Measurements from ENCODE around the gene CLGN.
A peak's percentile ranks its signal among the peaks of the same experiment; 100 is the strongest.
"Not testable (repeated sequence)": the region's sequence is repeated elsewhere in the genome, so short reads cannot be mapped to it uniquely, and the experiment has no call there.

CLGN gene, protein sequence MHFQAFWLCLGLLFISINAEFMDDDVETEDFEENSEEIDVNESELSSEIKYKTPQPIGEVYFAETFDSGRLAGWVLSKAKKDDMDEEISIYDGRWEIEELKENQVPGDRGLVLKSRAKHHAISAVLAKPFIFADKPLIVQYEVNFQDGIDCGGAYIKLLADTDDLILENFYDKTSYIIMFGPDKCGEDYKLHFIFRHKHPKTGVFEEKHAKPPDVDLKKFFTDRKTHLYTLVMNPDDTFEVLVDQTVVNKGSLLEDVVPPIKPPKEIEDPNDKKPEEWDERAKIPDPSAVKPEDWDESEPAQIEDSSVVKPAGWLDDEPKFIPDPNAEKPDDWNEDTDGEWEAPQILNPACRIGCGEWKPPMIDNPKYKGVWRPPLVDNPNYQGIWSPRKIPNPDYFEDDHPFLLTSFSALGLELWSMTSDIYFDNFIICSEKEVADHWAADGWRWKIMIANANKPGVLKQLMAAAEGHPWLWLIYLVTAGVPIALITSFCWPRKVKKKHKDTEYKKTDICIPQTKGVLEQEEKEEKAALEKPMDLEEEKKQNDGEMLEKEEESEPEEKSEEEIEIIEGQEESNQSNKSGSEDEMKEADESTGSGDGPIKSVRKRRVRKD

DNA sequence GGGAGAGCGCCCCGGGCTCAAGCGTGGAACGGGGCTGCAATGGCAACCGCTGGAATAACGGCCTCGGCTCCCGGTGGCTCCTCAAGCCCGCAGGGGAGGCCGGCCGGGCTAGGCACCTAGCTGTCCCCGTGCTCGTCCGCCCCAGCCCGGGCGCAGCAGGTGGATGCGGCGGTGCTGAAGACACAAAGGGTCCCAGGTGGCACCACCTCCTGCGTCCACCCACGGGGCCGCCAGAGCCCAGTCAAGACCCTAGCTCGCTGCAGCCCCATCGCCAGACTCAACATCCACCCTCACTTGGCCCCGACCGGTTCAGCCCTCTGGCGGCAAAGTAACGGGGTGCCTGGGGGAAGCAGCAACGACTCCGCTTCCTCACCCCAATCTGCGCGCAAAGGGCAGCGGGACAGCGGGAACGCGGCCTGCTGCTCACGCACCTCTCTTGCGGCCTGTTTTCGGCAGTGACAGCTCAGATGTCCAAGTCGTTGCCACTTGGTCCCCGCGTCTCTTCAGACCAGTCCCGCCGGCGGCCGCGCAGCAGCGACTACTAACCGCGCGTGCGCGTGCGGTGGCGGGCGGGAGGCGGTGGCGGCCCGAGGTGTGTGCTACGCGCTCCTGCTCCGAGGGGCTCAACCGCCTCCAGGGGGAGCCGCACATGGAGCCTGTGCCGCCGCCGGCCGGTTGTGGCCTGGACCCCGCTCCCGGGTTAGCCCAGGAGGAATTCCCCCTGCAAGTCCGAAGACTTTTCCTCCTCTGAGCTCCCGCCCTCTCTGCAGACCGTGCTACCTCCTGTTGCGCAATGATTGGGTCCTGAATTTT is at the start of gene CLGN:
TSS of gene CLGN (minus strand) at position 543 of the 813 bp plus-strand sequence. CDS start 14,570 bp downstream, outside the sequence.
- DNase-seq (ENCODE audit: low spot score) = peak; percentile 83

DNA sequence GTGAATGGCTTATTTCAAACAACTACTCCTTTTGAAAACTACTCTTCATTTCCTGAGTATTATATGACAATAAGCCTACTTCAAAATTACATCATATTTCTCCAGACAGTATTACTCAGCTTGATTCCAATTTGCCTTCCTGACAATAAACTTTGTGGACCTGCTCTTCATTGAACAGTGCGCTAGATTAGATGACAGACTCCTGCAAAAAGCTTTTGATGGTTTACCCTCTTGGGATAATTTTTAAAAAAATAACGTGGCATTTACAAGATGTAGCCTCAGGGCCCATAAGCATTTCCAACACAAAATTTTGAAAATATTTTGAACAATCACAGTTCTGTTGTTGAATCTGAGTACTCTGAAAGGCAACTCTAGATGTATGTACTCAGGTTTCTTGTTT is 44.7 kb upstream of the CLGN start:
- DNase-seq (ENCODE audit: low spot score) = no peak

DNA sequence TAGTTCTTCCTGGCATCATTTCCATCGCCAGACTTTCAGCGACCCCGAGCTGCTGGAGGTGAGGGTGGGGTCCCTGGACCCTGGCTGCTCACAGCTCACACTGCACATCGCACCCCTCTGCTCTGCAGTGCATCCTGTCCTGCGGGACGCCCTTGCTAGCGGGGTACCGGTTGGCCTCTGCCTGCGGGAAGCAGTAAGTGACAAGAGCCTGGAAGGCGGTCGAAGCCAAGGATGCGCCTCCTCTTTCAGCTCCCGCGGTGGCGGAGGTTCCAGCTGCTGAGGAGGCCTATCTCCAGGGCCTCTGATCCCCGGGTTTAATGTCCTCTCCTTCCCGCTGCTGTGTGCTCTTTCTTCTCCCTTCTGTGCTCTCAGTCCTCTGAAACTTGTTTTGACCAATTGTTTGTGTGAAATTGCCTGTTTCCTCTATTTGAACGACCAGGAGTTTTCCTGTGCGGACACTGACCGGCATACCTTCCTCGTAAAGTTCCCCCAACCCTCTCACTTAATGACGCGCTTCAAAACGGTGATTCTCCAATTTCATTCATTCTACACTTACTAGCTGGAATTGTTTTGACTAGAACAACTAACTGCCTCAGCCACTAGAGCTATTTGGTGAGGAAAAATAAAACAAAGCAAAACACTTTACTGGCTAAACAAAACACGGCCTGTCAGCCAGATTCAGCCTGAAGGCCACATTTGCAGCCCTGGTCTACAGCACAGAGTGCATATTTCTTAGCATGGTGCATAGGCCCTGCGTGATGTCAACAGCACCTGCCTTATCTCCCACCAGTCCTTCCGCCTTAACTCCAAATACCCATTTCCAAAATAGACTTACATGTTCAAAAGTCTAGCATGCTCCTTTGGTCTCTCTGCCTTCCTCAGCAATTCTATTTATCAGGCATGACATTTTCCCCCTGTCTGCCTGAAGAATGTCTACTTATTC is 42.6 kb upstream of the CLGN start:
- DNase-seq (ENCODE audit: low spot score) = no peak

- no peak for DNase-seq (ENCODE audit: low spot score)
These were observed 38.7 kb upstream of the CLGN start for GRCh38 chr4:140466146-140466545.

- DNase-seq (ENCODE audit: low spot score) = no peak
These were observed 36.2 kb upstream of the CLGN start for GRCh38 chr4:140463614-140464013.

GRCh38 chr4:140463182-140463581 is 35.7 kb upstream of the CLGN start:
- DNase-seq (ENCODE audit: low spot score) = no peak

GRCh38 chr4:140450352-140450751 is 22.9 kb upstream of the CLGN start:
- DNase-seq (ENCODE audit: low spot score) = no peak

- no peak for DNase-seq (ENCODE audit: low spot score)
These were observed 21.4 kb upstream of the CLGN start for GRCh38 chr4:140448830-140449229.

- no peak for DNase-seq (ENCODE audit: low spot score)
These were observed 20.7 kb upstream of the CLGN start for GRCh38 chr4:140448162-140448561.

GRCh38 chr4:140444347-140444746 is 16.9 kb upstream of the CLGN start:
- not testable (repeated sequence) for DNase-seq (ENCODE audit: low spot score)

GRCh38 chr4:140439644-140440142 is 12.2 kb upstream of the CLGN start:
- DNase-seq (ENCODE audit: low spot score) = no peak

GRCh38 chr4:140427919-140428471 is 547 bp upstream of the CLGN start:
- peak; percentile 52 for DNase-seq (ENCODE audit: low spot score)

DNA sequence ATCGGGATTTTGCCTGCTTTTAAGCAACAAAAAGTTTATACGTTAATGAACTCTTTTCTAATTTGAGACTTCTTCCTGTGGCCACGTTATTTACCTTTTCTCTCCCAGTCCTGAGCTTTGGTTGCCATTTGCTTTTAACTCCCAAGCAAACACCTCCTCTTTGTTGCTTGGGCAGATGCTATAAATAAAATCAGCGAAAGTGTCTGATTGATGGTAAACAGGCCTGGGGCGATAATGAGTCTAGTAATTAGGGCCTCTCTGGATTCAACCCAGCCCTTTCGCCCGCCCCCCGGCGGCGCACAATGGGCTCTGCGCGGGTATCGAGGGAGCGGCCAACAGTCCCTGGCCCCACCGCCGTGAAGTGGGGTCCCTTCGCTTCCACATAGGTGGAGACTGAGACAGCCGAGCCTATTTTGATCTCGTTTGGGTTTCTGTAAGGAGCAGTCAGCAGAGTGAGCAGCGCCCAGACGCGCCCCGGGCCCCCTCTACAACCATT is 790 bp downstream of the CLGN start:
- peak; percentile 23 for DNase-seq (ENCODE audit: low spot score)

DNA sequence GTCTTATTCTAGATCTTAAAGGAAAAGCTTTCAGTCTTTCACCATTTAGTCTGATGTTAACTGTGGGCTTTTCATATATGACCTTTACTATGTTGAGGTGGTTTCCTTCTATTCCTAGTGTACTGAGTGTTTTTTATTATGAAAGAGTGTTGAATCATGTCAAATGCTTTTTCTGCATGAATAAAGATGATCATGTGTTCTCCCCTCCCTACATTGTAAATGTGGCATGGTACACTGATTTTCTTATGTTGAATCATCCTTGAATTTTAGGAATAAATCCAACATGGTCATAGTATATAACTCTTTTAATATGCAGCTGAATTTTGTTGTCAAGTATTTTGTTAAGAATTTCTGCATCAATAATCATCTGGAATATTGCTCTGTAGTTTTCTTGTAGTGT is 4.3 kb downstream of the CLGN start:
- DNase-seq (ENCODE audit: low spot score) = no peak

DNA sequence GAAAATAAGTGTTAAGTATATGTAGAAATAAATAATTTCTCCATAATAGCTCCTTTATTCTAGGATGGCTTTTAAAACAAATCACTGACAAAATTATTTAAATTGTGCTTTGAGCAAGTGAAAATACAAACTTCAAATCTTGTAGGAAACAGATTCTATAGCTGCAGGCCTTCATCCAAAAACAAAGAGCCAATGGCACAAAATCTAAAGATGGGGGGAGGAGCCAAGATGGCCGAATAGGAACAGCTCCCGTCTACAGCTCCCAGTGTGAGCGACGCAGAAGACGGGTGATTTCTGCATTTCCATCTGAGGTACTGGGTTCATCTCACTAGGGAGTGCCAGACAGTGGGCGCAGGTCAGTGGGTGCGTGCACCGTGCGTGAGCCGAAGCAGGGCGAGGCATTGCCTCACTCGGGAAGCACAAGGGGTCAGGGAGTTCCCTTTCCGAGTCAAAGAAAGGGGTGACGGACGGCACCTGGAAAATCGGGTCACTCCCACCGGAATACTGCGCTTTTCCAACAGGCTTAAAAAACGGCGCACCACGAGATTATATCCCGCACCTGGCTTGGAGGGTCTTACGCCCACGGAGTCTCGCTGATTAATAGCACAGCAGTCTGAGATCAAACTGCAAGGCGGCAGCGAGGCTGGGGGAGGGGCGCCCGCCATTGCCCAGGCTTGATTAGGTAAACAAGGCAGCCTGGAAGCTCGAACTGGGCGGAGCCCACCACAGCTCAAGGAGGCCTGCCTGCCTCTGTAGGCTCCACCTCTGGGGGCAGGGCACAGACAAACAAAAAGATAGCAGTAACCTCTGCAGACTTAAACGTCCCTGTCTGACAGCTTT is 14.1 kb downstream of the CLGN start:
- not testable (repeated sequence) for DNase-seq (ENCODE audit: low spot score)

DNA sequence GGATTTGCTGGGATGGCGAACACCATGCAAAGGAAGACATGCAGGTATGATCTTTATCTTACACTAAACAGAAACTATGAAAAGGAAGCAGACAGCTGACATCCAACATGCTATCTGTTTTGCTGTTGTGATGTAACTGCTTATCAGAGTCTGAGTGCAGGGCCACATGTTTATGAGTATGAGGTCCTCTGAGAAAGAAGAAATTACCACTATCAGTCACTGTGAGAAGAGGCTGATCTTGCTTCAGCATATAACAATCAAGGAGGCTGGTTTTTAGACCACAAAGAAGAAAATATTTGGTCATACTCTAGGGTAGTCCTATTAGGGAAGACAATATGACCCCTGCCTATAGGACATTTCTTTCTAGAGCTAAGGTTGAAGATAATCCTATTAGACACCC is 18.5 kb downstream of the CLGN start:
- no peak for DNase-seq (ENCODE audit: low spot score)

DNA sequence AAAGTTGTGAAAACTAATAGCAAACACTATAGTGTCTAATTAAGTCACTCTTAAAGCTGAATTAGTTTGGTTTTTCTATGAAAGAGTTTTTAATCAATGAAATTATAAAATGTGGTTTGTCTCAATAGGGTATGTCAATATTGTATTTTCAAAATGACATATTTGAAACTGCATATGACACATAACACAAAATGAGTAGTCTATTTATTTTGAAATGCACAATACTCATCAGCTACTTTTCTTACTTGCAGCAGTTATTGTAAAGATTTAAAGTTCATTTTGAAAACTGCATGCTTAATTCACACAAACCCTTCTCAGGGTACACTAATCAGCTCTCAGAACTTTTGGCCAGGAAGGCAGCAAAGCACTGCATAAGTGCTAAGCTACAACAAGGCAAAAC is 21.2 kb downstream of the CLGN start:
- no peak for DNase-seq (ENCODE audit: low spot score)

GRCh38 chr4:140400111-140400510 is 27.3 kb downstream of the CLGN start:
- no peak for DNase-seq (ENCODE audit: low spot score)

DNA sequence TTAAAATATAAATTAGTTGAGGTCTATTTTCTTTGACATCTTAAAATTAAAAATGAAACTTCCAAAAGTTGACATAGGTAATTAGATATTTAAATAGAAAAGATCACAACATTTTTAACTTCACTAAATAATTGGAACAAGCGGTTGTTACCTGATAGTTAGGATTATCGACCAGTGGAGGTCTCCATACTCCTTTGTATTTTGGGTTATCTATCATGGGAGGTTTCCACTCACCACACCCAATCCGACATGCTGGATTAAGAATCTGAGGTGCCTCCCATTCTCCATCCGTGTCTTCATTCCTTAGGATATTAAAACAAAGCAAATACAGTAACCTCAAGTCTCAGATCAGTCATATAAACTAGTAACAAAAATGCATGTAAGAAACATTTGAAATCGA is 31.8 kb downstream of the CLGN start:
- no peak for DNase-seq (ENCODE audit: low spot score)

DNA sequence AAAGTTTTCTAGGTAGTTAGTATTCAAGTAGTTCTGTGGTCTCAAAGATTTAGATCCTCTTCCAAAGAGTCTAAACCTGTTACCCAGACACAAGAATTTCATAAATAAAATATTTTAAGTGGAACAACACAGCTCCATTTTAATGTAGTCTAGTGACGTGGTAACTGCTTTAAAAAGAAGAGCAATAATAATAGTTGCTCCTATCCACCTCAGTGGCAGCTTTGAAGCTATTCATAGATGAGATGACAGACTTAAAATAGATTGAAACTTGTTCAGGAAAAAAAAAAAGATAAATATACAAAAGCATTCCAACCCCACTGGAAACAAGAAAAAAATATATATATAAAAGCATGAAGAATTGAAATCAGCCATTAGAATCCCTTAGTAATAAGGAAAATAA is 39.4 kb downstream of the CLGN start:
- DNase-seq (ENCODE audit: low spot score) = no peak
